HL-60 (cell line): ENCODE measurements around the gene CAMK2D.

ENCODE experiments used
- CTCF ChIP-seq: IDR thresholded peaks from one replicate; pipeline ENCODE4 v1.5.1; 2011; ENCODE audit warnings: low read length, control low read depth, inconsistent platforms; ENCODE audit not compliant: insufficient read depth
- POLR2AphosphoS5 ChIP-seq: IDR thresholded peaks from 2 replicates; pipeline ENCODE4 v1.6.1; 2012; ENCODE audit warnings: low read depth

- TF ChIP-seq CTCF (no peak), POLR2AphosphoS5 (no peak)
Measured at GRCh38 chr4:113788888-113789287, 27.4 kb upstream of the CAMK2D start.
